ENCODE measurements around the gene CFAP20DC.

GRCh38 chr3:58696093-58696492, 353.7 kb downstream of the CFAP20DC start:
- TF ChIP-seq L3MBTL2 (conservative IDR thresholded peaks at IDR 0.05) (no peak), SP1 (IDR thresholded peaks at IDR 0.05) (no peak), FOXA1 (IDR thresholded peaks at IDR 0.05) (no peak), HDGF (IDR thresholded peaks at IDR 0.05; ENCODE audit: borderline replicate concordance) (no peak), ELF4 (IDR thresholded peaks at IDR 0.05) (no peak), ARNT (IDR thresholded peaks at IDR 0.05) (no peak), TARDBP (IDR thresholded peaks at IDR 0.05) (no peak), ZNF384 (IDR thresholded peaks at IDR 0.05) (no peak)
